IPS DF 6.9 (cell line): ENCODE measurements around the gene NELL2.

ENCODE experiments used
- DNase-seq: peaks from one replicate; pipeline ENCODE4 v3.0.0-alpha.2; 2013; ENCODE audit warnings: low read depth, low spot score
- H3K27ac ChIP-seq: one replicate; pipeline ENCODE4 v1.5.1; 2013; ENCODE audit warnings: low read length, control low read depth
- H3K27me3 ChIP-seq: 2 replicates; pipeline ENCODE4 v1.6.1; 2013; ENCODE audit warnings: mild to moderate bottlenecking, low read length; ENCODE audit not compliant: control insufficient read depth, insufficient read depth
- H3K36me3 ChIP-seq: 2 replicates; pipeline ENCODE4 v1.6.1; 2013; ENCODE audit warnings: low read length; ENCODE audit not compliant: control insufficient read depth, insufficient read depth
- H3K4me1 ChIP-seq: 2 replicates; pipeline ENCODE4 v1.6.1; 2013; ENCODE audit warnings: low read length; ENCODE audit not compliant: control insufficient read depth, insufficient read depth
- H3K4me3 ChIP-seq: 2 replicates; pipeline ENCODE4 v1.5.1; 2013; ENCODE audit warnings: mild to moderate bottlenecking, low read length
- H3K9me3 ChIP-seq: 2 replicates; pipeline ENCODE4 v1.6.1; 2013; ENCODE audit warnings: low read length, inconsistent platforms; ENCODE audit not compliant: control insufficient read depth, insufficient read depth
- WGBS: extraction: QIAGEN DNeasy Blood & Tissue Kit; methylation state at CpG from one replicate; pipeline ENCODE4 v1.1.7; 2013; ENCODE audit warnings: mixed read lengths, missing lambda C conversion rate; ENCODE audit not compliant: insufficient read length, insufficient coverage; 5-methylcytosine and 5-hydroxymethylcytosine counted together

Gene NELL2

GRCh38 chr12:44497044-44497443 is 379.1 kb downstream of the NELL2 start:
- Histone ChIP-seq H3K27ac (no peak overlapping the region), H3K4me1 (no peaks in the 10 kb centered on the region), H3K27me3 (no peaks in the 10 kb centered on the region), H3K36me3 (no peaks in the 10 kb centered on the region), H3K9me3 (no peaks in the 10 kb centered on the region), H3K4me3 (no peak overlapping the region)
- no CpG with 5 or more reads among the region's 1 CpG for WGBS
- no peak for DNase-seq

- Histone ChIP-seq H3K4me1 (no peaks in the 10 kb centered on the region), H3K27me3 (no peaks in the 10 kb centered on the region), H3K9me3 (no peaks in the 10 kb centered on the region), H3K4me3 (no peak overlapping the region), H3K27ac (no peak overlapping the region), H3K36me3 (no peaks in the 10 kb centered on the region)
- no peak for DNase-seq
Observed at GRCh38 chr12:44490181-44490580, 385.9 kb downstream of the NELL2 start.

GRCh38 chr12:44488180-44488579 is 387.9 kb downstream of the NELL2 start:
- Histone ChIP-seq H3K27me3 (no peaks in the 10 kb centered on the region), H3K27ac (no peak overlapping the region), H3K4me3 (no peak overlapping the region), H3K9me3 (peaks cover 2% of the 10 kb centered on the region), H3K36me3 (no peaks in the 10 kb centered on the region), H3K4me1 (no peaks in the 10 kb centered on the region)
- DNase-seq, result no peak
- no CpG with 5 or more reads among the region's 3 CpGs for WGBS

- H3K27me3 ChIP-seq, result no peaks in the 10 kb centered on the region
- WGBS, result no CpG with 5 or more reads among the region's 1 CpG
- H3K4me1 ChIP-seq, result no peaks in the 10 kb centered on the region
- DNase-seq, result no peak
- peaks cover 2% of the 10 kb centered on the region for H3K9me3 ChIP-seq
- H3K4me3 ChIP-seq, result no peak overlapping the region
- no peak overlapping the region for H3K27ac ChIP-seq
- no peaks in the 10 kb centered on the region for H3K36me3 ChIP-seq
Observed at GRCh38 chr12:44484862-44485261, 391.3 kb downstream of the NELL2 start.

- Histone ChIP-seq H3K4me3 (no peak overlapping the region), H3K27ac (no peak overlapping the region), H3K4me1 (no peaks in the 10 kb centered on the region), H3K36me3 (no peaks in the 10 kb centered on the region; the same call in 1 of the 2 replicates), H3K27me3 (no peaks in the 10 kb centered on the region), H3K9me3 (peaks cover 7% of the 10 kb centered on the region)
- DNase-seq, result no peak
- WGBS, result no CpG with 5 or more reads among the region's 6 CpGs
Observed at GRCh38 chr12:44477331-44477980, 398.7 kb downstream of the NELL2 start.

GRCh38 chr12:44476683-44477082 is 399.4 kb downstream of the NELL2 start:
- DNase-seq, result no peak
- H3K4me3 ChIP-seq, result no peak overlapping the region
- no CpG with 5 or more reads among the region's 2 CpGs for WGBS
- no peaks in the 10 kb centered on the region for H3K4me1 ChIP-seq
- H3K36me3 ChIP-seq, result no peaks in the 10 kb centered on the region; the same call in 1 of the 2 replicates
- H3K27me3 ChIP-seq, result no peaks in the 10 kb centered on the region
- peaks cover 7% of the 10 kb centered on the region for H3K9me3 ChIP-seq
- no peak overlapping the region for H3K27ac ChIP-seq

GRCh38 chr12:44465139-44465538 is 411.0 kb downstream of the NELL2 start:
- no peaks in the 10 kb centered on the region for H3K36me3 ChIP-seq

GRCh38 chr12:44464180-44464579 is 411.9 kb downstream of the NELL2 start:
- H3K27me3 ChIP-seq, result no peaks in the 10 kb centered on the region
- no peak for DNase-seq
- H3K4me1 ChIP-seq, result no peaks in the 10 kb centered on the region
- H3K27ac ChIP-seq, result no peak overlapping the region
- H3K9me3 ChIP-seq, result no peaks in the 10 kb centered on the region
- no CpG with 5 or more reads among the region's 2 CpGs for WGBS
- no peak overlapping the region for H3K4me3 ChIP-seq
- no peaks in the 10 kb centered on the region for H3K36me3 ChIP-seq

More at GRCh38 chr12:44465139-44465538, 411.0 kb downstream of the NELL2 start:
- no peak overlapping the region for H3K27ac ChIP-seq
- no CpG with 5 or more reads among the region's 2 CpGs for WGBS
- H3K27me3 ChIP-seq, result no peaks in the 10 kb centered on the region
- DNase-seq, result no peak
- no peaks in the 10 kb centered on the region for H3K4me1 ChIP-seq
- no peaks in the 10 kb centered on the region for H3K9me3 ChIP-seq
- no peak overlapping the region for H3K4me3 ChIP-seq

- no peaks in the 10 kb centered on the region for H3K27me3 ChIP-seq
- H3K4me1 ChIP-seq, result no peaks in the 10 kb centered on the region
- no peaks in the 10 kb centered on the region for H3K36me3 ChIP-seq
- no peaks in the 10 kb centered on the region for H3K9me3 ChIP-seq
- no peak overlapping the region for H3K4me3 ChIP-seq
- no peak overlapping the region for H3K27ac ChIP-seq
- DNase-seq, result no peak
Observed at GRCh38 chr12:44462729-44463128, 413.4 kb downstream of the NELL2 start.

GRCh38 chr12:44460261-44460660 is 415.9 kb downstream of the NELL2 start:
- no peaks in the 10 kb centered on the region for H3K4me1 ChIP-seq
- WGBS, result no CpG with 5 or more reads among the region's 3 CpGs
- no peak for DNase-seq
- H3K36me3 ChIP-seq, result no peaks in the 10 kb centered on the region
- H3K27me3 ChIP-seq, result no peaks in the 10 kb centered on the region
- H3K4me3 ChIP-seq, result no peak overlapping the region
- no peaks in the 10 kb centered on the region for H3K9me3 ChIP-seq
- no peak overlapping the region for H3K27ac ChIP-seq

- H3K4me1 ChIP-seq, result no peaks in the 10 kb centered on the region
- WGBS, result no CpG with 5 or more reads among the region's 3 CpGs
- no peaks in the 10 kb centered on the region for H3K9me3 ChIP-seq
- no peak overlapping the region for H3K4me3 ChIP-seq
- no peaks in the 10 kb centered on the region for H3K36me3 ChIP-seq
- no peaks in the 10 kb centered on the region for H3K27me3 ChIP-seq
- no peak overlapping the region for H3K27ac ChIP-seq
- no peak for DNase-seq
Observed at GRCh38 chr12:44459569-44459968, 416.5 kb downstream of the NELL2 start.
